Esophagus squamous epithelium (tissue), 5 donors: ENCODE results near the gene RANBP2. TPM values are rescaled to one million over a fixed set of nuclear protein-coding genes. Genes with fewer than 3 reads are reported as not detected.
"Not testable (repeated sequence)": the region's sequence is repeated elsewhere in the genome, so short reads cannot be mapped to it uniquely, and the experiment has no call there.

ENCODE experiments used
- DNase-seq: peaks from one replicate; lab custom pipeline; 2025; lab: John Stamatoyannopoulos, UW
- H3K27ac ChIP-seq, 4 donors: fragments of 200-600 bp; sonication (generic); one replicate each; pipeline ENCODE4 v1.5.1; 2016 to 2019; ENCODE audit warnings: mild to moderate bottlenecking in 1 of 4
- H3K27me3 ChIP-seq, 4 donors: fragments of 200-600 bp; sonication (generic); 1 replicate in 3 of 4; 2 replicates in 1 of 4; pipeline versions ENCODE4 v1.5.1 to v1.6.0; 2017 to 2021; ENCODE audit warnings: antibody characterized with exemption in 1 of 4
- H3K36me3 ChIP-seq, 3 donors: fragments of 200-600 bp; sonication (generic); one replicate each; pipeline ENCODE4 v1.5.1; 2016 to 2019
- H3K4me1 ChIP-seq, 3 donors: fragments of 200-600 bp; sonication (generic); one replicate each; pipeline ENCODE4 v1.5.1; 2017 to 2019
- H3K4me3 ChIP-seq, 4 donors: fragments of 200-600 bp; sonication (generic); 1 replicate in 3 of 4; 2 replicates in 1 of 4; pipeline ENCODE4 v1.5.1; 2016 to 2019; ENCODE audit warnings: mild to moderate bottlenecking in 2 of 4, moderate library complexity in 1 of 4
- H3K9me3 ChIP-seq, 3 donors: fragments of 200-600 bp; sonication (generic); one replicate each; pipeline ENCODE4 v1.5.1; 2016 to 2019
- CTCF ChIP-seq, 6 experiments: fragments of 450-650 bp in 4 of 6; fragments of 200-600 bp in 2 of 6; sonication (generic) in 2 of 6; IDR thresholded peaks; one replicate each; pipeline ENCODE4 v1.5.1; 2016 to 2019; ENCODE audit warnings: antibody characterized with exemption in 6 of 6, mild to moderate bottlenecking in 4 of 6, moderate library complexity in 4 of 6
- POLR2A ChIP-seq, 4 donors: fragments of 450-650 bp; IDR thresholded peaks; one replicate each; pipeline ENCODE4 v1.6.1; 2017; ENCODE audit warnings: antibody characterized with exemption in 4 of 4, mild to moderate bottlenecking in 4 of 4, moderate library complexity in 3 of 4
- WGBS, 2 donors: methylation state at CpG; one replicate each; pipeline ENCODE4 v1.1.5; 2018; 5-methylcytosine and 5-hydroxymethylcytosine counted together
- intact Hi-C: fragments of 100-400 bp; cut with DNase I; formaldehyde crosslinking; loops from one replicate; pipeline ENCODE4 v1.15.0; 2022
- total RNA-seq, 4 donors: library from RNA; depleted of rRNA; stranded (reverse); fragments of >200 nt; gene quantifications; one replicate each; pipeline ENCODE4 v1.1.0, GENCODE V29; 2016
- donor health status: DM: yes; HTN: yes; CAD: no.

Gene RANBP2
- total RNA-seq, 4 donors from 2014 or later, result 36.8 to 69.6 (median 52.2) TPM

- H3K4me1 ChIP-seq, DNase-seq, H3K4me3 ChIP-seq, intact Hi-C loops, H3K9me3 ChIP-seq, H3K27me3 ChIP-seq, H3K27ac ChIP-seq: not testable (repeated sequence)
- WGBS, 2 donors, result 90 to 93% methylated on average over 8 to 9 of the region's 9 CpGs
- peaks cover 0 to 70% (median 10%) of the 10 kb centered on the region in 3 donors for H3K36me3 ChIP-seq
Measured at GRCh38 chr2:108757973-108758372, 38.7 kb downstream of the RANBP2 start.

- H3K4me3 ChIP-seq, H3K9me3 ChIP-seq, DNase-seq, intact Hi-C loops, H3K4me1 ChIP-seq, H3K27me3 ChIP-seq, H3K27ac ChIP-seq: not testable (repeated sequence)
- peaks cover 5 to 64% (median 25%) of the 10 kb centered on the region in 3 donors for H3K36me3 ChIP-seq
Measured at GRCh38 chr2:108762618-108763017, 43.3 kb downstream of the RANBP2 start.

- H3K27ac ChIP-seq, intact Hi-C loops, H3K27me3 ChIP-seq, H3K4me1 ChIP-seq, DNase-seq, H3K9me3 ChIP-seq, H3K4me3 ChIP-seq: not testable (repeated sequence)
- H3K36me3 ChIP-seq, result peaks cover 5 to 67% (median 25%) of the 10 kb centered on the region in 3 donors
- WGBS, 2 donors, result 85 to 93% methylated on average over 4 to 5 of the region's 5 CpGs
Measured at GRCh38 chr2:108766671-108767070, 47.4 kb downstream of the RANBP2 start.

- H3K4me3 ChIP-seq, H3K27me3 ChIP-seq, H3K4me1 ChIP-seq, H3K27ac ChIP-seq, intact Hi-C loops, DNase-seq, H3K9me3 ChIP-seq: not testable (repeated sequence)
- 76 to 92% methylated on average over 1 of the region's 2 CpGs for WGBS, 2 donors
- peaks cover 5 to 75% (median 23%) of the 10 kb centered on the region in 3 donors for H3K36me3 ChIP-seq
Measured at GRCh38 chr2:108767859-108768258, 48.6 kb downstream of the RANBP2 start.

- Histone ChIP-seq H3K9me3 (no peaks in the 10 kb centered on the region), H3K27ac (no peak overlapping the region), H3K4me1 (no peaks in the 10 kb centered on the region), H3K4me3 (no peak overlapping the region), H3K27me3 (no peaks in the 10 kb centered on the region), H3K36me3 (peaks cover 6 to 100% (median 22%) of the 10 kb centered on the region in 3 donors)
- TF ChIP-seq CTCF (IDR thresholded peaks at IDR 0.05) (no peak), POLR2A (IDR thresholded peaks at IDR 0.05) (no peak)
- WGBS, 2 donors, result 74 to 89% methylated on average over 3 of the region's 3 CpGs
- intact Hi-C loops, result no loop called here
- no peak for DNase-seq
Measured at GRCh38 chr2:108776475-108776874, 57.2 kb downstream of the RANBP2 start.

GRCh38 chr2:108778857-108779256, 59.6 kb downstream of the RANBP2 start:
- Histone ChIP-seq H3K36me3 (peaks cover 6 to 100% (median 24%) of the 10 kb centered on the region in 3 donors), H3K4me3 (no peak overlapping the region)
- intact Hi-C loops, result no loop called here

GRCh38 chr2:108786008-108786353, 66.7 kb downstream of the RANBP2 start:
- intact Hi-C loops, result no loop called here
- no peak for DNase-seq
- 0% methylated on average over 1 of the region's 1 CpG for WGBS, 2 donors
- H3K36me3 ChIP-seq, result peaks cover 0 to 40% (median 7%) of the 10 kb centered on the region in 3 donors
- H3K27me3 ChIP-seq, result no peaks in the 10 kb centered on the region
- peak overlapping the region; percentile 85 to 90 (median 88) for H3K27ac ChIP-seq
- TF ChIP-seq POLR2A (IDR thresholded peaks at IDR 0.05), result no peak
- TF ChIP-seq CTCF (IDR thresholded peaks at IDR 0.05), result no peak
- no peaks in the 10 kb centered on the region for H3K9me3 ChIP-seq
- peaks cover 0 to 17% (median 6%) of the 10 kb centered on the region in 3 donors for H3K4me1 ChIP-seq
- peak overlapping the region; percentile 61 to 97 (median 74) for H3K4me3 ChIP-seq

More at GRCh38 chr2:108778857-108779256, 59.6 kb downstream of the RANBP2 start:
- TF ChIP-seq CTCF (IDR thresholded peaks at IDR 0.05), result no peak
- TF ChIP-seq POLR2A (IDR thresholded peaks at IDR 0.05), result no peak
- 100% methylated on average over 2 of the region's 2 CpGs; no CpG with 5 or more reads in 1 of the 2 donors for WGBS, 2 donors
- no peak overlapping the region for H3K27ac ChIP-seq
- no peaks in the 10 kb centered on the region for H3K27me3 ChIP-seq
- no peaks in the 10 kb centered on the region for H3K4me1 ChIP-seq
- no peaks in the 10 kb centered on the region for H3K9me3 ChIP-seq
- no peak for DNase-seq
